Calu3 (cell line): Measurements from ENCODE around the gene LCLAT1. TPM values are rescaled to one million over a fixed set of nuclear protein-coding genes. Genes with fewer than 3 reads are reported as not detected.
"Not testable (repeated sequence)": the region's sequence is repeated elsewhere in the genome, so short reads cannot be mapped to it uniquely, and the experiment has no call there.

Experiments used
- BruUV-seq: library from RNA; stranded (reverse); fragments of 400-500 nt; replicated peaks from 2 replicates; lab custom pipeline; 2021; lab: Mats Ljungman, UMichigan
- CTCF ChIA-PET: fragments of 300-600 bp; sonication (Branson Sonifier 250); formaldehyde crosslinking; loops from one replicate; lab custom pipeline; 2022; ENCODE audit warnings: antibody characterized with exemption; lab: Charles Lee
- DNase-seq: peaks from one replicate; pipeline ENCODE4 v3.0.0; 2022
- H3K27ac Mint-ChIP-seq: one replicate; pipeline ENCODE4 v1.8.0; 2022; ENCODE audit warnings: mixed read lengths; ENCODE audit not compliant: unreplicated experiment
- H3K27me3 Mint-ChIP-seq: one replicate; pipeline ENCODE4 v1.8.0; 2022; ENCODE audit warnings: mixed read lengths; ENCODE audit not compliant: unreplicated experiment
- H3K36me3 Mint-ChIP-seq: one replicate; pipeline ENCODE4 v1.8.0; 2022; ENCODE audit warnings: mild to moderate bottlenecking, moderate library complexity, mixed read lengths; ENCODE audit not compliant: insufficient read depth, unreplicated experiment
- H3K4me1 Mint-ChIP-seq: one replicate; pipeline ENCODE4 v1.8.0; 2022; ENCODE audit warnings: mild to moderate bottlenecking, low read depth, mixed read lengths; ENCODE audit not compliant: unreplicated experiment
- H3K4me3 Mint-ChIP-seq: one replicate; pipeline ENCODE4 v1.8.0; 2022; ENCODE audit warnings: mild to moderate bottlenecking, low read depth, moderate library complexity, mixed read lengths; ENCODE audit not compliant: unreplicated experiment
- H3K9me3 Mint-ChIP-seq: one replicate; pipeline ENCODE4 v1.8.0; 2022; ENCODE audit warnings: low read depth, mixed read lengths; ENCODE audit not compliant: unreplicated experiment
- CTCF ChIP-seq: fragments of 200-600 bp; IDR thresholded peaks from one replicate; pipeline ENCODE4 v1.8.0; 2022; ENCODE audit warnings: antibody characterized with exemption; ENCODE audit not compliant: unreplicated experiment
- intact Hi-C: fragments of 100-400 bp; cut with micrococcal nuclease; formaldehyde crosslinking; loops from one replicate; pipeline ENCODE4 v1.10.0; 2022; ENCODE audit not compliant: unreplicated experiment
- total RNA-seq: library from RNA; stranded (reverse); gene quantifications from 2 replicates; pipeline ENCODE4 v1.2.3, GENCODE V29; 2022

The LCLAT1 gene
- total RNA-seq, 1 experiment from 2014 or later, result 47.6 TPM

DNA sequence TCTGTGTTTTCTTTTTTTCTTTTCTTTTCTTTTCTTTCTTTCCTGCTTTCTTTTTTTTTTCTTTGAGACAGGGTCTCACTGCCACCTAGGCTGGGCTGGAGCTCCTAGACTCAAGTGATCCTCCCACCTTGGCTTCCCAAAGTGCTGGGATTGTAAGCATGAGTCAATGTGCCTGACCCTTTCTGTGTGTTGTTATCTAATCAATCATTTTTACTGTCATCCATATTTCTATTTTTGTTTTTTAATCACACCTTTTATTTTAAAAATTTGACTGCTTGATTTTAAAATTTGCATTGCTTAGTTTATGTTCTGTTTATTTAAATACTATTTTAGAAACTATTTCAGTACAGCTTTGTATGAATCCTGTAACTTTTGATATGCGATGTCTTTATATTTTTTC lies 19.2 kb downstream of the LCLAT1 start:
- Mint-ChIP-seq H3K27me3 (no peaks in the 10 kb centered on the region), H3K27ac (no peak overlapping the region), H3K4me3 (no peak overlapping the region), H3K36me3 (no peaks in the 10 kb centered on the region), H3K9me3 (no peaks in the 10 kb centered on the region), H3K4me1 (peaks cover 8% of the 10 kb centered on the region)
- DNase-seq, result no peak
- CTCF ChIA-PET, result no interaction called here
- BruUV-seq, result no TSS peak
- intact Hi-C loops, result no loop called here
- no peak for TF ChIP-seq CTCF

DNA sequence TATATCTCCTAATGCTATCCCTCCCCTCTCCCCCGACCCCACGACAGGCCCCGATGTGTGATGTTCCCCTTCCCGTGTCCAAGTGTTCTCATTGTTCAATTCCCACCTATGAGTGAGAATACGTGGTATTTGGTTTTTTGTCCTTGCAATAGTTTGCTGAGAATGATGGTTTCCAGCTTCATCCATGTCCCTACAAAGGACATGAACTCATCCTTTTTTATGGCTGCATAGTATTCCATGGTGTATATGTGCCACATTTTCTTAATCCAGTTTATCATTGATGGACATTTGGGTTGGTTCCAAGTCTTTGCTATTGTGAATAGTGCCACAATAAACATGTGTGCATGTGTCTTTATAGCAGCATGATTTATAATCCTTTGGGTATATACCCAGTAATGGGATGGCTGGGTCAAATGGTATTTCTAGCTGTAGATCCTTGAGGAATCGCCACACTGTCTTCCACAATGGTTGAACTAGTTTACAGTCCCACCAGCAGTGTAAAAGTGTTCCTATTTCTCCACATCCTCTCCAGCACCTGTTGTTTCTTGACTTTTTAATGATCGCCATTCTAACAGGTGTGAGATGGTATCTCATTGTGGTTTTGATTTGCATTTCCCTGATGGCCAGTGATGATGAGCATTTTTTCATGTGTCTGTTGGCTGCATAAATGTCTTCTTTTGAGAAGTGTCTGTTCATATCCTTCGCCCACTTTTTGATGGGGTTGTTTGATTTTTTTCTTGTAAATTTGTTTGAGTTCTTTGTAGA lies 20.2 kb downstream of the LCLAT1 start:
- peaks cover 11% of the 10 kb centered on the region for H3K4me1 Mint-ChIP-seq
- DNase-seq, CTCF ChIA-PET, H3K27ac Mint-ChIP-seq, H3K36me3 Mint-ChIP-seq, H3K9me3 Mint-ChIP-seq, H3K27me3 Mint-ChIP-seq, BruUV-seq, intact Hi-C loops, H3K4me3 Mint-ChIP-seq: not testable (repeated sequence)

GRCh38 chr2:30470426-30470825 lies 23.4 kb downstream of the LCLAT1 start:
- no TSS peak for BruUV-seq
- Mint-ChIP-seq H3K27ac (no peak overlapping the region), H3K4me1 (peaks cover 10% of the 10 kb centered on the region), H3K4me3 (no peak overlapping the region), H3K27me3 (no peaks in the 10 kb centered on the region), H3K36me3 (no peaks in the 10 kb centered on the region), H3K9me3 (no peaks in the 10 kb centered on the region)
- DNase-seq, result no peak
- CTCF ChIA-PET, result no interaction called here
- no peak for TF ChIP-seq CTCF
- intact Hi-C loops, result no loop called here

DNA sequence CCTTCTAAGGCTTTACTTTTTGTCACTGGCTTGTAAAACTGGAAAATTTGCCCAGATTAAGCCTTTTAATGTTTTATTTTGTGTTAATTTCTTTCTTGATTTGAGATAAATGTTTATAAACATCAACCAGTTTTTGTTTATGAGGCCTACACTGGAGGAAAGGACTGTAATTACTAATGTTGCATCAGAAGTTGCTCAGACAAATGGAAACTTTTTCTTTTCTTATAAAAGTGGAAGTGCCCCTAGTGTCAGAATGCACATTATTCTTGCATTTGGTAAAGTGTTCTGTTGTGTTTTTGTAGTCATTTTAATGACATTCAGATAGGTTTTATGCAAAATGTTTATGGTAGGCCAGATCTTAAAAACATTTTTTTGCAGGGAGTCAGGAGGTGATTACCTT lies 25.3 kb downstream of the LCLAT1 start:
- Mint-ChIP-seq H3K27ac (peak overlapping the region; percentile 16), H3K4me1 (peaks cover 10% of the 10 kb centered on the region), H3K36me3 (no peaks in the 10 kb centered on the region), H3K4me3 (no peak overlapping the region), H3K27me3 (no peaks in the 10 kb centered on the region), H3K9me3 (no peaks in the 10 kb centered on the region)
- CTCF ChIA-PET, result no interaction called here
- DNase-seq, result no peak
- no TSS peak for BruUV-seq
- no peak for TF ChIP-seq CTCF
- intact Hi-C loops, result no loop called here

GRCh38 chr2:30475542-30475941 lies 28.5 kb downstream of the LCLAT1 start:
- Mint-ChIP-seq H3K4me3 (no peak overlapping the region), H3K9me3 (no peaks in the 10 kb centered on the region), H3K4me1 (peaks cover 14% of the 10 kb centered on the region), H3K27ac (no peak overlapping the region), H3K27me3 (no peaks in the 10 kb centered on the region), H3K36me3 (no peaks in the 10 kb centered on the region)
- intact Hi-C loops, result no loop called here
- BruUV-seq, result no TSS peak
- DNase-seq, result no peak
- CTCF ChIA-PET, result no interaction called here
- TF ChIP-seq CTCF, result no peak
